Neuronal stem cell (in vitro differentiated cells): ENCODE results near the gene DMKN.

Experiments used
- DNase-seq: peaks from one replicate; pipeline ENCODE4 v3.0.0-alpha.2; 2013; ENCODE audit warnings: low spot score
- H2AFZ ChIP-seq: one replicate; pipeline ENCODE4 v1.6.1; 2013; ENCODE audit warnings: mild to moderate bottlenecking, low read length, inconsistent platforms
- H2AK5ac ChIP-seq: 2 replicates; pipeline ENCODE4 v1.6.1; 2013; ENCODE audit warnings: low read depth, mild to moderate bottlenecking, inconsistent platforms, low read length, moderate library complexity, mixed read lengths
- H2BK120ac ChIP-seq: 2 replicates; pipeline ENCODE4 v1.6.1; 2013; ENCODE audit warnings: low read depth, mild to moderate bottlenecking, inconsistent platforms, low read length, moderate library complexity, mixed read lengths
- H2BK12ac ChIP-seq: one replicate; pipeline ENCODE4 v1.6.1; 2013; ENCODE audit warnings: low read length, inconsistent platforms
- H2BK15ac ChIP-seq: 2 replicates; pipeline ENCODE4 v1.6.1; 2013; ENCODE audit warnings: mild to moderate bottlenecking, low read length, inconsistent platforms, mixed read lengths
- H2BK5ac ChIP-seq: one replicate; pipeline ENCODE4 v1.6.1; 2013; ENCODE audit warnings: inconsistent platforms, mild to moderate bottlenecking, low read length, moderate library complexity
- H3K14ac ChIP-seq: one replicate; pipeline ENCODE4 v1.6.1; 2013; ENCODE audit warnings: low read length, inconsistent platforms
- H3K18ac ChIP-seq: 2 replicates; pipeline ENCODE4 v1.6.1; 2013; ENCODE audit warnings: low read length, inconsistent platforms
- H3K23ac ChIP-seq: 2 replicates; pipeline ENCODE4 v1.6.1; 2013; ENCODE audit warnings: low read depth, mild to moderate bottlenecking, mixed read lengths, low read length, inconsistent platforms; ENCODE audit not compliant: poor library complexity
- H3K27ac ChIP-seq: replicated peaks from 3 replicates; pipeline ENCODE4 v1.5.1; 2013; ENCODE audit warnings: low read length, inconsistent platforms
- H3K27me3 ChIP-seq, 3 experiments: 2 replicates each; pipeline ENCODE4 v1.6.1; 2013; ENCODE audit warnings: low read length in 3 of 3, mild to moderate bottlenecking in 2 of 3, inconsistent platforms in 1 of 3, low read depth in 1 of 3, mixed read lengths in 1 of 3, moderate library complexity in 1 of 3; ENCODE audit not compliant: control insufficient read depth in 3 of 3, insufficient read depth in 3 of 3
- H3K36me3 ChIP-seq, 2 donors: replicated peaks in 1 of 2; 2 replicates each; pipeline ENCODE4 v1.6.1; 2013; ENCODE audit warnings: low read length in 2 of 2; ENCODE audit not compliant: control insufficient read depth in 2 of 2, insufficient read depth in 2 of 2
- H3K4ac ChIP-seq: 2 replicates; pipeline ENCODE4 v1.6.1; 2013; ENCODE audit warnings: inconsistent platforms, mild to moderate bottlenecking, low read length, moderate library complexity
- H3K4me1 ChIP-seq, 2 donors: 1 replicate in 1 of 2; 2 replicates in 1 of 2; pipeline ENCODE4 v1.6.1; 2013; ENCODE audit warnings: low read length in 2 of 2, low read depth in 1 of 2; ENCODE audit not compliant: control insufficient read depth in 2 of 2, insufficient read depth in 1 of 2
- H3K4me2 ChIP-seq: one replicate; pipeline ENCODE4 v1.6.1; 2013; ENCODE audit warnings: mild to moderate bottlenecking, low read length, inconsistent platforms; ENCODE audit not compliant: insufficient read depth, poor library complexity, severe bottlenecking
- H3K4me3 ChIP-seq, 2 donors: 2 replicates each; pipeline ENCODE4 v1.5.1; 2013; ENCODE audit warnings: low read length in 2 of 2, mild to moderate bottlenecking in 2 of 2, inconsistent platforms in 1 of 2, moderate library complexity in 1 of 2
- H3K79me1 ChIP-seq: one replicate; pipeline ENCODE4 v1.6.1; 2013; ENCODE audit warnings: low read depth, mild to moderate bottlenecking, inconsistent platforms, low read length, moderate library complexity
- H3K9ac ChIP-seq: one replicate; pipeline ENCODE4 v1.6.1; 2013; ENCODE audit warnings: mild to moderate bottlenecking, low read depth, low read length, inconsistent platforms; ENCODE audit not compliant: poor library complexity
- H3K9me3 ChIP-seq, 2 donors: replicated peaks in 1 of 2; 2 replicates each; pipeline versions ENCODE3 to v1.6.1; 2013; ENCODE audit warnings: low read length in 2 of 2, mild to moderate bottlenecking in 2 of 2, inconsistent platforms in 1 of 2, low read depth in 1 of 2, mixed read lengths in 1 of 2, moderate library complexity in 1 of 2; ENCODE audit not compliant: control insufficient read depth in 2 of 2, insufficient read depth in 1 of 2
- H4K8ac ChIP-seq: one replicate; pipeline ENCODE4 v1.6.1; 2013; ENCODE audit warnings: low read depth, mild to moderate bottlenecking, inconsistent platforms, low read length, moderate library complexity
- H4K91ac ChIP-seq: one replicate; pipeline ENCODE4 v1.6.1; 2013; ENCODE audit warnings: low read length, low read depth, mild to moderate bottlenecking, inconsistent platforms; ENCODE audit not compliant: poor library complexity
- WGBS, 2 donors: extraction: QIAGEN DNeasy Blood & Tissue Kit; methylation state at CpG; one replicate each; pipeline ENCODE4 v1.1.7; 2013; ENCODE audit warnings: missing lambda C conversion rate in 2 of 2, mixed read lengths in 1 of 2; ENCODE audit not compliant: insufficient read length in 2 of 2, insufficient replicate concordance in 1 of 2; ENCODE audit errors: extremely low coverage in 2 of 2; 5-methylcytosine and 5-hydroxymethylcytosine counted together

Gene DMKN

DNA sequence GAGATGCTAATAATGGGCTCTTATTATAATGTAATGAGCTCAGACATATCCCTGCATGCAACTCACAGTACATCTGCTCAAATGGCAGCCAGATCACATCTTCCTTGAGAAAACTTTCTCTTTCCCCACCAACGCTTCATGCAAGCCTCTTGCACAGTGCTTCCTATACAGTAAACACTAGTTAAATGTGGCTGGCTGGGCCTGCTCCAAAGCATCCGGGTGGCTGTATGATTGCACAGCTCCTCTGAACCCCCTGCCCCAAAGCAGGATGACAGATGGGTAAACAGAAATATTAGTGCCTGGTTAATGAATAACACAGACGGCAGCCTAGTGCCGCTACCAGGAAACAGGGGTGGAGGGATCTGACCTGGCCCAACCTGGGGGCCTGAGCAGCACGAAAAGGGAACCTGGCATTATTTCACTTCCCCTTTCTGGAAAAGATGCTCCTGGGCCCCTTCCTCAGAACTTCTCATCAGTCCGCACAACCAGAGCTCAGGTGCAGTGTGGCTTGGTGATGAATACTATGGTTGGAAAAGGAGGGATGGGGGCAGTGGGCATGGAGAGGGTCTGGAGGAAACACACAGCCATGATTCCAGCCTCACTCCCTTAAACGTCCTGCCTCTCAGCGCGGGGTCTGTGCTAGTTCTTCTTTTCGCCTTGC, 54.6 kb downstream of the DMKN start:
- H3K18ac ChIP-seq, result no peak overlapping the region
- no peak for DNase-seq
- no peak overlapping the region for H3K27ac ChIP-seq

DNA sequence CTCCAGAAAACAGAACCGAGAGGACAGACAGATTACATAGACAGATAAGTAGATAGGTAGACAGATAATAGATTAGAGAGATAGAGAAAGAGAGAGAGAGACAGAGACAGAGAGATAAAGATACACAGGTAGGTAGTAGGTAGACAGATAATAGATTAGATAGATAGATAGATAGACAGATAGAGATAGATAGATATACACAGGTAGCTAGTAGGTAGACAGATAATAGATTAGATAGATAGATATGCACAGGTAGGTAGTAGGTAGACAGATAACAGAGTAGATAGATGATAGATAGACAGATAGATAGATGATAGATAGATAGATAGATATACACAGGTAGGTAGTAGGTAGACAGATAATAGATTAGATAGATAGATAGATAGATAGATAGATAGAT, 55.3 kb downstream of the DMKN start:
- no peak overlapping the region for H4K8ac ChIP-seq
- H2AK5ac ChIP-seq, result no peak overlapping the region
- peaks cover 0 to 9% (median 0%) of the 10 kb centered on the region in 3 experiments for H3K27me3 ChIP-seq
- H3K14ac ChIP-seq, result no peak overlapping the region
- no peak overlapping the region for H2AFZ ChIP-seq
- no peak for DNase-seq
- H2BK120ac ChIP-seq, result no peak overlapping the region
- no peak overlapping the region for H3K18ac ChIP-seq
- H3K36me3 ChIP-seq, result no peaks in the 10 kb centered on the region
- H3K79me1 ChIP-seq, result no peaks in the 10 kb centered on the region
- H3K4me1 ChIP-seq, result no peaks in the 10 kb centered on the region
- H4K91ac ChIP-seq, result no peak overlapping the region
- no peak overlapping the region for H3K4me3 ChIP-seq
- WGBS, 2 donors, result no CpG with 5 or more reads among the region's 1 CpG
- H2BK15ac ChIP-seq, result no peak overlapping the region
- H2BK5ac ChIP-seq, result no peak overlapping the region
- H2BK12ac ChIP-seq, result no peak overlapping the region
- no peak overlapping the region for H3K9ac ChIP-seq
- H3K23ac ChIP-seq, result no peak overlapping the region
- no peak overlapping the region for H3K4ac ChIP-seq
- H3K4me2 ChIP-seq, result no peak overlapping the region
- no peaks in the 10 kb centered on the region for H3K9me3 ChIP-seq
- no peak overlapping the region for H3K27ac ChIP-seq

More for the DNA sequence above, 54.6 kb downstream of the DMKN start:
- Histone ChIP-seq H3K9me3 (no peaks in the 10 kb centered on the region), H2BK5ac (no peak overlapping the region), H3K4me3 (no peak overlapping the region), H4K91ac (no peak overlapping the region), H2AFZ (no peak overlapping the region), H3K4ac (no peak overlapping the region), H3K4me2 (no peak overlapping the region), H3K27me3 (peaks cover 0 to 9% (median 0%) of the 10 kb centered on the region in 3 experiments), H2BK120ac (no peak overlapping the region), H3K23ac (no peak overlapping the region), H2AK5ac (no peak overlapping the region), H2BK15ac (no peak overlapping the region), H4K8ac (no peak overlapping the region), H3K14ac (no peak overlapping the region), H3K4me1 (no peaks in the 10 kb centered on the region), H3K79me1 (no peaks in the 10 kb centered on the region), H2BK12ac (no peak overlapping the region), H3K9ac (no peak overlapping the region), H3K36me3 (no peaks in the 10 kb centered on the region)
- no CpG with 5 or more reads among the region's 10 CpGs for WGBS, 2 donors

DNA sequence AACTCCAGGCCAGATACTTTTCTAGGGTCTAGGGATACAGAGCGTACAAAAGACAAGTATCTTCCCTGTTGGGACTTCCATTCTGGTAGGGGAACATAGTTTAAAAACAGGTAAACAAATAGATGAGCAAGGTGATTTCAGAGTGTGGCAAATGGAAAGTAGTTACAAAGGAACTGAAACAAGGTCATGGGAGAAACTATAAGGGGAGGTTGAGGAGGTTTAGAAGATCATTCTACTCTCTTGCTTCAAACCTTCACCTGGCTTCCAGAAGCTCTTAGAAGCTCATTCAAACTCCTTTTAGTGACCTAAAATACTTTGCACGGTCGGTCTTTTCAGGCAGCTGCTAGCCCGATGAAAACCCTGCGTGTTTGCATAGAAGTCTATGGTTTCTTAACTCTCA, 56.3 kb downstream of the DMKN start:
- WGBS, 2 donors, result no CpG with 5 or more reads among the region's 5 CpGs
- H4K91ac ChIP-seq, result no peak overlapping the region
- no peak for DNase-seq
- no peak overlapping the region for H3K4ac ChIP-seq
- no peak overlapping the region for H3K9ac ChIP-seq
- H2AK5ac ChIP-seq, result no peak overlapping the region
- no peaks in the 10 kb centered on the region for H3K4me1 ChIP-seq
- no peak overlapping the region for H3K14ac ChIP-seq
- H3K27ac ChIP-seq, result no peak overlapping the region
- no peak overlapping the region for H3K4me2 ChIP-seq
- no peak overlapping the region for H2AFZ ChIP-seq
- no peaks in the 10 kb centered on the region for H3K36me3 ChIP-seq
- H2BK12ac ChIP-seq, result no peak overlapping the region
- no peak overlapping the region for H3K4me3 ChIP-seq
- no peak overlapping the region for H4K8ac ChIP-seq
- H3K23ac ChIP-seq, result no peak overlapping the region
- H3K9me3 ChIP-seq, result no peaks in the 10 kb centered on the region
- no peak overlapping the region for H2BK15ac ChIP-seq
- H2BK5ac ChIP-seq, result no peak overlapping the region
- H2BK120ac ChIP-seq, result no peak overlapping the region
- no peak overlapping the region for H3K18ac ChIP-seq
- no peaks in the 10 kb centered on the region for H3K79me1 ChIP-seq
- H3K27me3 ChIP-seq, result peaks cover 0 to 9% (median 0%) of the 10 kb centered on the region in 3 experiments

DNA sequence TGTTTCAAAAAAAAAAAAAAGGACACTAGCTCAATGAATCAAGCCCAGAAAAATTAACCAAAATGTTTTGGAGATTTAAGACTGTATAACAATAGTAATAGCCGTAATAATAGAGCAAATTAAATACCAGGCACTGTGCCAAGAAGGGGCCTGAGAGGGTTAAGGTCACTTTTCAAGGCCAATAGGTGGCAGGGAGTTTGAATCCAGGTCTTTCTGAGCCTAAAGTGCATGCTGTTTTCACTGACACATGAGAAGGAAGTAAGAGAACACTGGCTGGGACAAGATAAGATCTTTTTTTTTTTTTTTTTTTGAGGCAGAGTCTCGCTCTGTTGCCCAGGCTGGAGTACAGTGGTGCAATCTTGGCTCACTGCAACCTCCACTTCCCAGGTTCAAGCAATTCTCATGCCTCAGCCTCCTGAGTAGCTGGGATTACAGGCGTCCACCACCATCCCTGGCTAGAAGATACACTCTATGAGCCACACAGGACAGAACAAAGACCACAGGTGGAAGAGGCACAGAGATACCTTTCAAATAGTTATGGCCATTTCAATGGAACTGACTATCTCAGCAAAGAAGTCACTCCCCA, 57.7 kb downstream of the DMKN start:
- H3K4me2 ChIP-seq, result no peak overlapping the region

More for the DNA sequence above, 57.7 kb downstream of the DMKN start:
- Histone ChIP-seq H2AFZ (no peak overlapping the region), H3K14ac (no peak overlapping the region), H2BK5ac (no peak overlapping the region), H3K9ac (no peak overlapping the region), H3K79me1 (no peaks in the 10 kb centered on the region), H3K18ac (no peak overlapping the region), H3K36me3 (no peaks in the 10 kb centered on the region), H3K27ac (no peak overlapping the region), H3K4me3 (no peak overlapping the region), H4K8ac (no peak overlapping the region), H2BK120ac (no peak overlapping the region), H3K9me3 (no peaks in the 10 kb centered on the region), H2BK15ac (no peak overlapping the region), H2AK5ac (no peak overlapping the region), H3K4me1 (no peaks in the 10 kb centered on the region), H3K27me3 (peaks cover 0 to 12% (median 0%) of the 10 kb centered on the region in 3 experiments), H3K23ac (no peak overlapping the region), H3K4ac (no peak overlapping the region), H2BK12ac (no peak overlapping the region), H4K91ac (no peak overlapping the region)
- DNase-seq, result no peak
- WGBS, 2 donors, result no CpG with 5 or more reads among the region's 3 CpGs
